Peyer's patch (tissue), 4 donors: Measurements from ENCODE around the gene MT1B. TPM values are rescaled to one million over a fixed set of nuclear protein-coding genes. Genes with fewer than 3 reads are reported as not detected.
"Not testable (repeated sequence)": the region's sequence is repeated elsewhere in the genome, so short reads cannot be mapped to it uniquely, and the experiment has no call there.

ENCODE experiments used
- DNase-seq, 3 donors: peaks; one replicate each; pipeline ENCODE4 v3.0.0-alpha.2; 2017 to 2019
- H3K27ac ChIP-seq, 4 donors: fragments of 200-600 bp; sonication (generic); one replicate each; pipeline ENCODE4 v1.5.1; 2016 to 2019
- H3K27me3 ChIP-seq, 2 donors: fragments of 200-600 bp; sonication (generic); one replicate each; pipeline ENCODE4 v1.5.1; 2019
- H3K36me3 ChIP-seq, 3 donors: fragments of 200-600 bp; sonication (generic); one replicate each; pipeline ENCODE4 v1.5.1; 2016 to 2019
- H3K4me1 ChIP-seq, 4 donors: fragments of 200-600 bp; sonication (generic); one replicate each; pipeline ENCODE4 v1.5.1; 2016 to 2019
- H3K4me3 ChIP-seq, 4 donors: fragments of 200-600 bp; sonication (generic); 1 replicate in 3 of 4; 2 replicates in 1 of 4; pipeline ENCODE4 v1.5.1; 2016 to 2019; ENCODE audit warnings: mild to moderate bottlenecking in 1 of 4
- H3K9me3 ChIP-seq, 4 donors: fragments of 200-600 bp; sonication (generic); one replicate each; pipeline ENCODE4 v1.5.1; 2016 to 2019; ENCODE audit warnings: mild to moderate bottlenecking in 1 of 4
- POLR2A ChIP-seq, 2 donors: fragments of 450-650 bp; IDR thresholded peaks; one replicate each; pipeline ENCODE4 v1.5.1; 2017; ENCODE audit warnings: antibody characterized with exemption in 2 of 2, mild to moderate bottlenecking in 2 of 2, moderate library complexity in 2 of 2
- total RNA-seq, 4 donors: library from RNA; depleted of rRNA; stranded (reverse); fragments of >200 nt; gene quantifications; one replicate each; pipeline ENCODE4 v1.1.0, GENCODE V29; 2016
- TF ChIP-seq, protein P1 (sequence below), 6 experiments: fragments of 450-650 bp in 4 of 6; fragments of 200-600 bp in 2 of 6; sonication (generic) in 1 of 6; IDR thresholded peaks; one replicate each; pipeline ENCODE4 v1.5.1; 2017 to 2019; ENCODE audit warnings: antibody characterized with exemption in 6 of 6, mild to moderate bottlenecking in 3 of 6, moderate library complexity in 1 of 6

Gene MT1B
- total RNA-seq, 4 donors from 2014 or later: 39.3 TPM; not detected in 3

GRCh38 chr16:56672761-56673536, 21.3 kb downstream of the MT1B start:
- Histone ChIP-seq H3K4me1 (peaks cover 0 to 27% (median 2%) of the 10 kb centered on the region in 4 donors), H3K4me3 (no peak overlapping the region), H3K27ac (no peak overlapping the region), H3K27me3 (peaks cover 0 to 6% of the 10 kb centered on the region in 2 donors), H3K9me3 (no peaks in the 10 kb centered on the region), H3K36me3 (no peaks in the 10 kb centered on the region)
- TF ChIP-seq POLR2A (IDR thresholded peaks at IDR 0.05): no peak
- TF ChIP-seq, protein P1, sequence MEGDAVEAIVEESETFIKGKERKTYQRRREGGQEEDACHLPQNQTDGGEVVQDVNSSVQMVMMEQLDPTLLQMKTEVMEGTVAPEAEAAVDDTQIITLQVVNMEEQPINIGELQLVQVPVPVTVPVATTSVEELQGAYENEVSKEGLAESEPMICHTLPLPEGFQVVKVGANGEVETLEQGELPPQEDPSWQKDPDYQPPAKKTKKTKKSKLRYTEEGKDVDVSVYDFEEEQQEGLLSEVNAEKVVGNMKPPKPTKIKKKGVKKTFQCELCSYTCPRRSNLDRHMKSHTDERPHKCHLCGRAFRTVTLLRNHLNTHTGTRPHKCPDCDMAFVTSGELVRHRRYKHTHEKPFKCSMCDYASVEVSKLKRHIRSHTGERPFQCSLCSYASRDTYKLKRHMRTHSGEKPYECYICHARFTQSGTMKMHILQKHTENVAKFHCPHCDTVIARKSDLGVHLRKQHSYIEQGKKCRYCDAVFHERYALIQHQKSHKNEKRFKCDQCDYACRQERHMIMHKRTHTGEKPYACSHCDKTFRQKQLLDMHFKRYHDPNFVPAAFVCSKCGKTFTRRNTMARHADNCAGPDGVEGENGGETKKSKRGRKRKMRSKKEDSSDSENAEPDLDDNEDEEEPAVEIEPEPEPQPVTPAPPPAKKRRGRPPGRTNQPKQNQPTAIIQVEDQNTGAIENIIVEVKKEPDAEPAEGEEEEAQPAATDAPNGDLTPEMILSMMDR (IDR thresholded peaks at IDR 0.05): no peak
- DNase-seq: no peak

- TF ChIP-seq POLR2A (IDR thresholded peaks at IDR 0.05): no peak
- TF ChIP-seq, protein P1 (IDR thresholded peaks at IDR 0.05): peak in 5 of 6 experiments; percentile 29 to 71 (median 53)
- peaks cover 0 to 6% of the 10 kb centered on the region in 2 donors for H3K27me3 ChIP-seq
- H3K36me3 ChIP-seq: no peaks in the 10 kb centered on the region
- H3K4me3 ChIP-seq: no peak overlapping the region
- peak in 1 of 3 donors; percentile 71 for DNase-seq
- peaks cover 0 to 20% (median 2%) of the 10 kb centered on the region in 4 donors for H3K4me1 ChIP-seq
- no peaks in the 10 kb centered on the region for H3K9me3 ChIP-seq
- H3K27ac ChIP-seq: no peak overlapping the region
These were observed 22.2 kb downstream of the MT1B start for GRCh38 chr16:56673921-56674320.

DNA sequence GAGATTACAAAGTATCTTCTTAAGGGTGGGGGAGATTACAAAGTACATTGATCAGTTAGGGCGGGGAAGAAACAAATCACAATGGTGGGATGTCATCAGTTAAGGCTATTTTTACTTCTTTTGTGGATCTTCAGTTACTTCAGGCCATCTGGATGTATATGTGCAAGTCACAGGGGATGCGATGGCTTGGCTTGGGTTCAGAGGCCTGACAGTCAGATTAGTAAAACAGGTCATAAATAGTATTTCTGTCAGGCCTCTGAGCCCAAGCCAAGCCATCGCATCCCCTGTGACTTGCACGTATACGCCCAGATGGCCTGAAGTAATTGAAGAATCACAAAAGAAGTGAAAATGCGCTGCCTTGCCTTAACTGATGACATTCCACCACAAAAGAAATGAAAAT, 22.9 kb downstream of the MT1B start:
- H3K36me3 ChIP-seq, H3K27ac ChIP-seq, H3K27me3 ChIP-seq, H3K4me3 ChIP-seq, H3K9me3 ChIP-seq, DNase-seq: not testable (repeated sequence)
- H3K4me1 ChIP-seq: peaks cover 0 to 14% (median 2%) of the 10 kb centered on the region in 4 donors

GRCh38 chr16:56675685-56676210, 24.1 kb downstream of the MT1B start:
- Histone ChIP-seq H3K36me3 (no peaks in the 10 kb centered on the region), H3K27ac (no peak overlapping the region), H3K4me1 (peaks cover 0 to 9% (median 2%) of the 10 kb centered on the region in 4 donors), H3K27me3 (peaks cover 0 to 6% of the 10 kb centered on the region in 2 donors), H3K4me3 (peak overlapping the region; percentile 6 to 37 (median 22)), H3K9me3 (no peaks in the 10 kb centered on the region)
- TF ChIP-seq POLR2A (IDR thresholded peaks at IDR 0.05): no peak
- TF ChIP-seq, protein P1 (IDR thresholded peaks at IDR 0.05): no peak
- peak in 1 of 3 donors; percentile 70 for DNase-seq

DNA sequence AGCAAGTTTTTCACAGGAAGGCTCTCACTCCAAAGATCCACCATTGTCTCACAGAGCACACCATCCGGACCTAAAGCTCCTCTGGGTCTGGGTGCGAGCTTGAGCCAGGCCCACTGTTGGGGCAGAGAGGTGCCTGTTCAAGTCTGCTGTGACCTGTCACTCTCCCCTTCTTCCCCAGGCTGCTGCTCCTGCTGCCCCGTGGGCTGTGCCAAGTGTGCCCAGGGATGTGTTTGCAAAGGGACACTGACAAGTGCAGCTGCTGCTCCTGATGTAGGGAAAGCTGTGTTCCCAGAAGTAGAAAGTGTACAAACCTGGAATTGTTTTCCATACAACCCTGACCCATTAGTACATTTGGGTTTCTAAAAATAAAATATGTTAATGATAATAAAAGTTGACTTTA, 25.8 kb downstream of the MT1B start:
- Histone ChIP-seq H3K4me3 (no peak overlapping the region), H3K27me3 (peaks cover 0 to 6% of the 10 kb centered on the region in 2 donors), H3K4me1 (peaks cover 0 to 13% (median 4%) of the 10 kb centered on the region in 4 donors), H3K27ac (no peak overlapping the region), H3K9me3 (no peaks in the 10 kb centered on the region), H3K36me3 (no peaks in the 10 kb centered on the region)
- no peak for TF ChIP-seq POLR2A (IDR thresholded peaks at IDR 0.05)
- TF ChIP-seq, protein P1 (IDR thresholded peaks at IDR 0.05): no peak
- DNase-seq: no peak

- DNase-seq: no peak
- no peaks in the 10 kb centered on the region for H3K9me3 ChIP-seq
- H3K27ac ChIP-seq: no peak overlapping the region
- H3K4me1 ChIP-seq: peaks cover 0 to 26% (median 11%) of the 10 kb centered on the region in 4 donors
- no peak overlapping the region for H3K4me3 ChIP-seq
- H3K27me3 ChIP-seq: peaks cover 0 to 6% of the 10 kb centered on the region in 2 donors
- no peaks in the 10 kb centered on the region for H3K36me3 ChIP-seq
- TF ChIP-seq, protein P1 (IDR thresholded peaks at IDR 0.05): no peak
- TF ChIP-seq POLR2A (IDR thresholded peaks at IDR 0.05): no peak
These were observed 27.5 kb downstream of the MT1B start for GRCh38 chr16:56679078-56679730.
